ENCODE measurements around the gene CACNA1C.

DNA sequence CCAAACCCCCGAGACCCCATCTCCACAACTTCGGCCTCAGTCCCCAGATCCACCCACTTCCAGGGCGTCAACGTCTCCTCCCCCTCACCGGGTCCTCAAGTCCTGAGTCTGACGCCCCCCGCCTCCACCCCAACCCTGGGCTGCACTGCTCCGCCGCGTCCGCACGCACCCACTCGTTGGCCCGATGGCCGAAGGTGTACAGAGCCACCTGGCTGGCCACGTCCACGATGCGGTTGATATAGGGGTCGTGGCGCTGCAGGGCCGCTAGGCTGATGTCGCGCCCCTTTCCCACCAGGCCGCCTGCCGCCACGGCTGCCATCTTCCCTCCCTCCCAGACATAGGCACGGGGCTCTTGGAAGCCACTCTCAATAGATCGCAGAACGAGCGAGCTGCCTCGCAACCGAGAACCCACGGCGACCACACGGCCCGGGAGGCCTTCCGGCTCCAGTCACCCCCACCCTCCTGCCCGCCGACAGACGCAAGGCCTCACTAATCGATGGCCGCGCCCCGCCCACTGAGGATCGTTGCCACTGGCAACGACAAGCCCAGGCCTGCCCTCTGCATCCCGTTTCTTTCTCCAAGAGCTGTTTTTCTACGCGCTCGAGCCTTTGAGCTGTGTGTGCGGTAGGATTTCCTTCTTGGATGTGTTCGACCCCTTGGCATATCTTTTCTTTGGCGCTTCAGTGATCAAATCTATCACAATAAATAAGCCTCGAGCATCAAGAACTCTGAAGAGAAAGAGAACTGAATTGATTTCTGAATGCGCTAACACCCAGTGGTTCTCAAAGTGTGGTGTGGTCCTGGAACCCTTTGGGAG is 48.5 kb upstream of the CACNA1C start, which contains the start of gene DCP1B:
- TF ChIP-seq POLR2A (IDR thresholded peaks at IDR 0.05) = peak in 2 of 4 donors; percentile 44 to 75
- TF ChIP-seq, protein P1, sequence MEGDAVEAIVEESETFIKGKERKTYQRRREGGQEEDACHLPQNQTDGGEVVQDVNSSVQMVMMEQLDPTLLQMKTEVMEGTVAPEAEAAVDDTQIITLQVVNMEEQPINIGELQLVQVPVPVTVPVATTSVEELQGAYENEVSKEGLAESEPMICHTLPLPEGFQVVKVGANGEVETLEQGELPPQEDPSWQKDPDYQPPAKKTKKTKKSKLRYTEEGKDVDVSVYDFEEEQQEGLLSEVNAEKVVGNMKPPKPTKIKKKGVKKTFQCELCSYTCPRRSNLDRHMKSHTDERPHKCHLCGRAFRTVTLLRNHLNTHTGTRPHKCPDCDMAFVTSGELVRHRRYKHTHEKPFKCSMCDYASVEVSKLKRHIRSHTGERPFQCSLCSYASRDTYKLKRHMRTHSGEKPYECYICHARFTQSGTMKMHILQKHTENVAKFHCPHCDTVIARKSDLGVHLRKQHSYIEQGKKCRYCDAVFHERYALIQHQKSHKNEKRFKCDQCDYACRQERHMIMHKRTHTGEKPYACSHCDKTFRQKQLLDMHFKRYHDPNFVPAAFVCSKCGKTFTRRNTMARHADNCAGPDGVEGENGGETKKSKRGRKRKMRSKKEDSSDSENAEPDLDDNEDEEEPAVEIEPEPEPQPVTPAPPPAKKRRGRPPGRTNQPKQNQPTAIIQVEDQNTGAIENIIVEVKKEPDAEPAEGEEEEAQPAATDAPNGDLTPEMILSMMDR (IDR thresholded peaks at IDR 0.05) = peak in 1 of 6 experiments; percentile 11

Measured in esophagus squamous epithelium (tissue), 4 donors.